ENCODE measurements around the gene C4orf50.

C4orf50 gene

DNA sequence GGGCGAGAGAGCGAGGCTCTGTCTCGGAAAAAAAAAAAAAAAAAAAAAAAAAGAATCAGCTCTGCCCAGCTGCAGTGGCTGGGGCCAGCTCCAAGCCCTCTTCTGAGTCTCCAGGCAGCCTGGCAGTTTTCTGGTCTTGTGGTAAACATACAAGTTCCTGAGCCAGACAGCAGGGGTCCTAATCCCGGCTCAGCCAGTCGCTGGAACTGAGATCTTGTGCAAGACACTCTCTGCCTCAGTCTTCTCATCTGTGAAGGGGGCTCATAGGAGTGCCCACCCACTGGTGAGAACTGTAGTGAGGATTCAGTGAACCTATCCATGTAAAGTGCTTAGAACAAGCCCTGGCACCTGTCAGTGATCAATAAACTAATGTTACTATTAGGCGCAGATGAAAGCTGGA is 41.8 kb downstream of the C4orf50 start:
- TF ChIP-seq, protein P1, sequence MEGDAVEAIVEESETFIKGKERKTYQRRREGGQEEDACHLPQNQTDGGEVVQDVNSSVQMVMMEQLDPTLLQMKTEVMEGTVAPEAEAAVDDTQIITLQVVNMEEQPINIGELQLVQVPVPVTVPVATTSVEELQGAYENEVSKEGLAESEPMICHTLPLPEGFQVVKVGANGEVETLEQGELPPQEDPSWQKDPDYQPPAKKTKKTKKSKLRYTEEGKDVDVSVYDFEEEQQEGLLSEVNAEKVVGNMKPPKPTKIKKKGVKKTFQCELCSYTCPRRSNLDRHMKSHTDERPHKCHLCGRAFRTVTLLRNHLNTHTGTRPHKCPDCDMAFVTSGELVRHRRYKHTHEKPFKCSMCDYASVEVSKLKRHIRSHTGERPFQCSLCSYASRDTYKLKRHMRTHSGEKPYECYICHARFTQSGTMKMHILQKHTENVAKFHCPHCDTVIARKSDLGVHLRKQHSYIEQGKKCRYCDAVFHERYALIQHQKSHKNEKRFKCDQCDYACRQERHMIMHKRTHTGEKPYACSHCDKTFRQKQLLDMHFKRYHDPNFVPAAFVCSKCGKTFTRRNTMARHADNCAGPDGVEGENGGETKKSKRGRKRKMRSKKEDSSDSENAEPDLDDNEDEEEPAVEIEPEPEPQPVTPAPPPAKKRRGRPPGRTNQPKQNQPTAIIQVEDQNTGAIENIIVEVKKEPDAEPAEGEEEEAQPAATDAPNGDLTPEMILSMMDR (IDR thresholded peaks at IDR 0.05; ENCODE audit: low read depth, low read length, missing control alignments) = no peak
- in situ Hi-C loops (cut with HindIII; ENCODE audit: low sequenced_read_pairs) = no loop called here

DNA sequence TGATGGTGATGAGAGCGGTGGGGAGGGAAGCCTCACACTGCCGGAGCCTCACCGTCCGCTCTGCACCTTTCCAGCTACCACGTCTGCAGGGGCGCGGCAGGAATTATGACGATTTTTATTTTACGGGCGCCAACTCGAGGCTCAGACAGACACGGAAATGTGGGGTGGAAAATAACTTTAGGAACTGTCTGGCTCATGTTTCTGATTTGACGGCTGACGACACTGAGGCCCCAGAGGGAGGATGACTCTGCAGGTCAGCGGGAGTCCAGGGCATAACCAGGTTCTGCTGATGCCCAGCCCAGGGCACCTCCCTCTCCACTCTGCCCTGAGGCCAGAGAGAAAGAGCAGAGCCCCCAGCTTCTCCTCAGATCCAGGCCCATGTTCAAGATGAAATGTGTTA is 43.9 kb downstream of the C4orf50 start:
- TF ChIP-seq, protein P1 (IDR thresholded peaks at IDR 0.05; ENCODE audit: low read depth, low read length, missing control alignments) = no peak
- no peak for DNase-seq (ENCODE audit: low read depth)
- in situ Hi-C loops (cut with HindIII; ENCODE audit: low sequenced_read_pairs) = no loop called here
- no peak overlapping the region for H3K4me3 ChIP-seq (ENCODE audit: low read depth, low read length)

More for the DNA sequence above, 41.8 kb downstream of the C4orf50 start:
- DNase-seq (ENCODE audit: low read depth) = no peak
- no peak overlapping the region for H3K4me3 ChIP-seq (ENCODE audit: low read depth, low read length)

DNA sequence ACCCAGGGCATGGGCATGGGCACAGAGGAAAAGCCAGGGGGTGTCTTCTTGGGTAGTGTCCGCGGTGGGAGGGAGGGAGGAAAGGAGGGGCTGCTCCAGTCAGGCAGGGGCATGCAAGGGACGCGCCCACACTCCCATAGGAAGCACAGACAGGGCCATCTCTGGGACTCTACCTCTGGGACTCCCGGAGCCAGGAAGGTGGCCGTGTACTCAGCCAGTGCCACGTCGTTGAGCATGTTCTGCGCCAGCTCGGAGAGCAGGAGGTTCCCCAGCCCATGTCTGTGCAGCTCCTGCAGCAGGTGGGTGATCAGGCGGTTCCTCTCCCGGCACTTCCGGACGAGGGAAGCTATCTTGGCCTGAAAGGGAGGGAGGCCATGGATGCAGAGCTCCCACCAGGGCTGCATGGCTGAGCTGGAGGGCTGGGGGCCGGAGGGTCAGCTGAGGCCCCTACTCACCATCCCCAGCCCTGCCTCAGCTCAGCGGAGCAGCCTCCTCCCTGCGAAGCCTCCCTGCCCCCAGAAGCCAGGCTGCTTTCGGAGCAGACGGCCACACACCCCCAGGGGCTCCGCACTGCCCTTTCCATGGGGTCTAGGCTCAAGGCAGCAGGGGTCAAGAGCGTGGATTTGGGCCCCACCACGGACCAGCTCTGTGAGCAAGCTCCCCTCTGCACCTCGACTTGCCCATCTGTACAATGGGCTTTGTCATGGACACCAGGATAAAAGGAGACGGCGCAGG is 44.6 kb downstream of the C4orf50 start:
- DNase-seq (ENCODE audit: low read depth) = no peak
- in situ Hi-C loops (cut with HindIII; ENCODE audit: low sequenced_read_pairs) = no loop called here
- no peak overlapping the region for H3K4me3 ChIP-seq (ENCODE audit: low read depth, low read length)
- TF ChIP-seq, protein P1 (IDR thresholded peaks at IDR 0.05; ENCODE audit: low read depth, low read length, missing control alignments) = no peak

DNA sequence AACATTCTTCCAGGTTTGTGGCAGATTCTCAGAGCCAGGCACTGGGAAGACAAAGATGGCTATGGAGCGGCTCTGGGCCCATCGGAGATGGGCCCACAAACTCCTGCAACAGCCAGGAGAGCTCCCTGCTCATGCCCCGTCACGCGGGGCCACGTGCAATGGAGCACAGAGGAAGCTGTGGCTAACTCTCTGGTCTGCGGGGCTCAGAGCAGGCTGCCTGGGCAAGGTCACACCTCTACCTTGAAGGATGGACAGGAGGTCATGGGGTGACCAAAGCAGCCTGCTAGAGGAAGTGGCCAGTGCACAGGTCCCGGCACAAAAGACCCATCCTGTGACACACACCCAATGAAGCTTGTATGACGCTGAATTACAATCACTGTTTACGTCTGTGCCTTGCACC is 45.2 kb downstream of the C4orf50 start:
- TF ChIP-seq, protein P1 (IDR thresholded peaks at IDR 0.05; ENCODE audit: low read depth, low read length, missing control alignments) = no peak
- in situ Hi-C loops (cut with HindIII; ENCODE audit: low sequenced_read_pairs) = no loop called here
- no peak overlapping the region for H3K4me3 ChIP-seq (ENCODE audit: low read depth, low read length)
- DNase-seq (ENCODE audit: low read depth) = no peak

DNA sequence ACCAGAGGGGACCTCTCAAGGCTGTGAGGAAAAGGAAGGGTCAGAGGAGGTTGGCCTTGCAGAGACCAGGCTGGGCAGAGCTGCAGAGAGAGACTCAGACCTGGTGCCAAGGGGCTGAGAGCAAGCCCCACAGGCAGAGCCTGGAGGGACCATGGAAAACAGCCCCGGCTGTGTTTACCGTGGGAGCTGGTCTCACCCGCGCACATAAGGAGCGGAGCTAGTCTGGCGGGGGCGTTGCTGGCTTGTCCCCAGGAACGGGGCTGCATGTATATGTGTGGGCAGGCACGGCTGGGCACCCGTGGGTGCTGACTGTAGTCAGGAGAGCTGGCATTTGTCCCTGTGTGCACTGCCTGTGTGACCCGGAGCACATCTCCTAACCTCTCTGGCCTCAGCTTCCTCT is 45.7 kb downstream of the C4orf50 start:
- H3K4me3 ChIP-seq (ENCODE audit: low read depth, low read length) = no peak overlapping the region
- TF ChIP-seq, protein P1 (IDR thresholded peaks at IDR 0.05; ENCODE audit: low read depth, low read length, missing control alignments) = no peak
- in situ Hi-C loops (cut with HindIII; ENCODE audit: low sequenced_read_pairs) = no loop called here
- no peak for DNase-seq (ENCODE audit: low read depth)

DNA sequence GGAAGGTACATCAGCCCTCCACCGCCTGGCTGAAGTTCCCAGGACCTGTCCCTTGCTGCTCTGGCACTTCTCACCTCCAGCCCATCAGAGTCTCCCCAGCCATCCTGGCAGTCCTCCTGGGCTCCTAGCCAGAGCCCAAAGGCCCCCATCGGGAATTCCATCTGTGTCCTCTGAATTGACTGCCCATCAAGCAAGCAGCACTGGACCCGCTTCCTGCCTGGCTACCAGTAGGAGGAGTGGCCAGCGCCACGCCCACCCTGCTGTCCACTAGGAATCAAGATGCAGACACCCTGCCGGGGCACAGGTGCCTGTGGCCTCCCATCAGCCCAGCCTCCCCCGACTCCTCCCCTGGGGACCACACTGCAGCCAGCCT is 47.2 kb downstream of the C4orf50 start:
- TF ChIP-seq, protein P1 (IDR thresholded peaks at IDR 0.05; ENCODE audit: low read depth, low read length, missing control alignments) = no peak
- DNase-seq (ENCODE audit: low read depth) = no peak
- no peak overlapping the region for H3K4me3 ChIP-seq (ENCODE audit: low read depth, low read length)
- in situ Hi-C loops (cut with HindIII; ENCODE audit: low sequenced_read_pairs) = no loop called here

All from astrocyte of the cerebellum (primary cell).